Endothelial cell of umbilical vein (primary cell): Measurements from ENCODE around the gene COL5A1. TPM values are rescaled to one million over a fixed set of nuclear protein-coding genes. Genes with fewer than 3 reads are reported as not detected.

Experiments
- BruUV-seq: library from RNA; stranded (reverse); fragments of 400-500 nt; replicated peaks from 2 replicates; lab custom pipeline; 2021; lab: Mats Ljungman, UMichigan
- CTCF ChIA-PET: fragments of 300-600, 350-600 bp; sonication (Branson Sonifier 250); formaldehyde crosslinking; loops from one replicate; lab custom pipeline; 2021; ENCODE audit warnings: antibody characterized with exemption, inconsistent platforms; lab: Charles Lee
- POLR2A ChIA-PET: fragments of 300-600, 350-600 bp; sonication (Branson Sonifier 250); formaldehyde crosslinking; loops from one replicate; lab custom pipeline; 2021; ENCODE audit warnings: antibody characterized with exemption, inconsistent platforms; lab: Charles Lee
- DNase-seq: peaks from one replicate; pipeline ENCODE4 v3.0.0-alpha.2; 2011; ENCODE audit warnings: low read depth, low spot score
- FAIRE-seq: peaks from 2 replicates; lab custom pipeline; 2011; peaks lifted over from hg19 to GRCh38; lab: Jason Lieb, UNC
- H2AFZ ChIP-seq: 2 replicates; pipeline ENCODE4 v1.6.0; 2012; ENCODE audit warnings: low read depth, low read length, control low read depth, inconsistent platforms
- H3K27ac ChIP-seq: 2 replicates; pipeline ENCODE4 v1.5.1; 2011; ENCODE audit warnings: low read depth, mild to moderate bottlenecking, control low read depth, low read length, moderate library complexity; ENCODE audit not compliant: insufficient read depth
- H3K27me3 ChIP-seq, 2 experiments: 2 replicates each; pipeline versions ENCODE4 v1.6.0 to v1.6.1; 2011; ENCODE audit warnings: low read length in 2 of 2, mixed read lengths in 1 of 2; ENCODE audit not compliant: control insufficient read depth in 2 of 2, insufficient read depth in 2 of 2
- H3K36me3 ChIP-seq, 2 experiments: 2 replicates in 1 of 2; 3 replicates in 1 of 2; pipeline ENCODE4 v1.5.1; 2011; ENCODE audit warnings: low read length in 2 of 2, mild to moderate bottlenecking in 1 of 2, moderate library complexity in 1 of 2; ENCODE audit not compliant: control insufficient read depth in 2 of 2, insufficient read depth in 2 of 2; ENCODE audit errors: extremely low read depth in 1 of 2
- H3K4me1 ChIP-seq: 3 replicates; pipeline ENCODE4 v1.5.1; 2011; ENCODE audit warnings: mild to moderate bottlenecking, low read length; ENCODE audit not compliant: control insufficient read depth, insufficient read depth; ENCODE audit errors: extremely low read depth
- H3K4me2 ChIP-seq: 2 replicates; pipeline ENCODE4 v1.6.1; 2011; ENCODE audit warnings: low read length, control low read depth, mixed read lengths; ENCODE audit not compliant: insufficient read depth
- H3K4me3 ChIP-seq, 3 experiments: fragments of 200-600 bp in 1 of 3; sonication (generic), shearing (Covaris generic) in 1 of 3; replicated peaks in 1 of 3; 2 replicates each; pipeline ENCODE4 v1.5.1; 2011 to 2016; ENCODE audit warnings: control low read depth in 3 of 3, low read length in 3 of 3, mild to moderate bottlenecking in 2 of 3, inconsistent platforms in 1 of 3, low read depth in 1 of 3, moderate library complexity in 1 of 3; ENCODE audit not compliant: insufficient read depth in 1 of 3
- H3K79me2 ChIP-seq: 2 replicates; pipeline ENCODE4 v1.6.0; 2012; ENCODE audit warnings: low read length, inconsistent platforms; ENCODE audit not compliant: control insufficient read depth, insufficient read depth
- H3K9ac ChIP-seq: replicated peaks from 2 replicates; pipeline ENCODE3; 2011; ENCODE audit warnings: low read length, control low read depth; ENCODE audit not compliant: insufficient read depth; ENCODE audit errors: extremely low read depth
- H3K9me1 ChIP-seq: replicated peaks from 3 replicates; pipeline ENCODE4 v1.6.0; 2011; ENCODE audit warnings: mild to moderate bottlenecking, low read length; ENCODE audit not compliant: control insufficient read depth, insufficient read depth; ENCODE audit errors: extremely low read depth
- H3K9me3 ChIP-seq: replicated peaks from 2 replicates; pipeline ENCODE4 v1.5.1; 2012; ENCODE audit warnings: low read length, inconsistent platforms; ENCODE audit not compliant: control insufficient read depth, insufficient read depth
- H4K20me1 ChIP-seq: replicated peaks from 2 replicates; pipeline ENCODE3; 2011; ENCODE audit warnings: mild to moderate bottlenecking, low read length; ENCODE audit not compliant: control insufficient read depth, insufficient read depth; ENCODE audit errors: extremely low read depth
- CTCF ChIP-seq, 2 donors: IDR thresholded peaks; 1 replicate in 1 of 2; 2 replicates in 1 of 2; pipeline ENCODE4 v1.5.1; 2011; ENCODE audit warnings: low read length in 2 of 2, mild to moderate bottlenecking in 2 of 2, moderate library complexity in 2 of 2, control low read depth in 1 of 2, inconsistent platforms in 1 of 2, low read depth in 1 of 2; ENCODE audit not compliant: insufficient read depth in 1 of 2; ENCODE audit errors: extremely low read depth in 1 of 2
- EZH2 ChIP-seq: IDR thresholded peaks from 2 replicates; pipeline ENCODE4 v1.6.1; 2012; ENCODE audit warnings: borderline replicate concordance, low read depth, mild to moderate bottlenecking, moderate library complexity, low read length, inconsistent platforms; ENCODE audit not compliant: severe bottlenecking
- FOS ChIP-seq: IDR thresholded peaks from 2 replicates; pipeline ENCODE4 v1.6.1; 2011; ENCODE audit warnings: mild to moderate bottlenecking, low read length, moderate library complexity, borderline replicate concordance; ENCODE audit not compliant: insufficient read depth
- GATA2 ChIP-seq: IDR thresholded peaks from 2 replicates; pipeline ENCODE4 v1.7.0; 2011; ENCODE audit warnings: low read depth, mild to moderate bottlenecking, moderate library complexity, mixed read lengths, low read length; ENCODE audit not compliant: insufficient read length, insufficient read depth
- JUN ChIP-seq: IDR thresholded peaks from 2 replicates; pipeline ENCODE4 v1.6.1; 2011; ENCODE audit warnings: borderline replicate concordance, low read depth; ENCODE audit not compliant: insufficient read length, insufficient read depth
- MAX ChIP-seq: IDR thresholded peaks from 2 replicates; pipeline ENCODE4 v1.6.1; 2011; ENCODE audit not compliant: insufficient read depth, insufficient read length
- MYC ChIP-seq: IDR thresholded peaks from one replicate; pipeline ENCODE4 v1.6.1; 2011; ENCODE audit warnings: mild to moderate bottlenecking, low read depth, low read length
- POLR2A ChIP-seq: IDR thresholded peaks from 2 replicates; pipeline ENCODE4 v1.6.1; 2012; ENCODE audit warnings: low read depth, mild to moderate bottlenecking, control low read depth, low read length
- POLR2AphosphoS5 ChIP-seq: IDR thresholded peaks from 2 replicates; pipeline ENCODE4 v1.6.1; 2012; ENCODE audit warnings: low read depth, mild to moderate bottlenecking, control low read depth, low read length, moderate library complexity; ENCODE audit not compliant: insufficient read depth
- dilution Hi-C: fragments of 300-500 bp; cut with MboI; formaldehyde crosslinking; loops from one replicate; pipeline ENCODE4 v1.15.0; 2019; ENCODE audit warnings: low sequenced_read_pairs; ENCODE audit not compliant: extremely low pct_ligation_motif_present
- intact Hi-C: fragments of 100-400 bp; cut with micrococcal nuclease; formaldehyde crosslinking; loops from one replicate; pipeline ENCODE4 v1.10.0; 2022
- polyA plus RNA-seq, 4 experiments: library from polyadenylated mRNA; depleted of rRNA in 3 of 4; stranded (reverse) in 3 of 4; unstranded in 1 of 4; fragments of >200 nt; gene quantifications; 2 replicates each; pipeline versions ENCODE4 v1.2.1 to v1.2.3, GENCODE V29; 2011 to 2012; ENCODE audit warnings: missing spikeins in 1 of 4
- total RNA-seq: library from RNA; stranded (reverse); gene quantifications from 2 replicates; pipeline ENCODE4 v1.2.3, GENCODE V29; 2021

COL5A1 gene
- total and polyA plus RNA-seq, 2 donors (not counting 3 experiments of a cell fraction or from before 2014, with no cell fraction given) = 97.4 to 175 TPM

- POLR2A ChIA-PET = no interaction called here
- Histone ChIP-seq H3K9me3 (no peaks in the 10 kb centered on the region), H3K79me2 (no peaks in the 10 kb centered on the region), H3K4me3 (no peak overlapping the region), H3K9ac (no peak overlapping the region), H3K27me3 (no peaks in the 10 kb centered on the region), H3K4me2 (no peak overlapping the region), H2AFZ (no peak overlapping the region), H3K36me3 (peaks cover 4 to 30% of the 10 kb centered on the region in 2 experiments), H3K27ac (no peak overlapping the region), H3K4me1 (no peaks in the 10 kb centered on the region), H4K20me1 (no peaks in the 10 kb centered on the region), H3K9me1 (no peaks in the 10 kb centered on the region)
- CTCF ChIA-PET = interaction anchor here (1.2 kb wide), 1 partner anchor 27 kb away, joined by 3 read pairs; no protein-coding TSS in a partner anchor
- BruUV-seq = no TSS peak
- dilution Hi-C loops = no loop called here
- TF ChIP-seq POLR2A (no peak), EZH2 (no peak), FOS (no peak), CTCF (IDR thresholded peaks at IDR 0.05; ENCODE audit: extremely low read depth in 1 of 2, insufficient read depth in 1 of 2, low read depth in 1 of 2, low read length in 2 of 2) (no peak), JUN (no peak), POLR2AphosphoS5 (no peak), MAX (no peak), GATA2 (no peak), MYC (no peak)
- no peak for FAIRE-seq
- DNase-seq = no peak
- intact Hi-C loops = no loop called here
Measured at GRCh38 chr9:134834957-134835419, 193.4 kb downstream of the COL5A1 start.
